C1 segment of cervical spinal cord (tissue), 14 donors: ENCODE measurements around the gene ITPR1.

Experiments
- DNase-seq, 14 donors: peaks; one replicate each; lab custom pipeline; 2025; lab: John Stamatoyannopoulos, UW

Gene ITPR1

DNA sequence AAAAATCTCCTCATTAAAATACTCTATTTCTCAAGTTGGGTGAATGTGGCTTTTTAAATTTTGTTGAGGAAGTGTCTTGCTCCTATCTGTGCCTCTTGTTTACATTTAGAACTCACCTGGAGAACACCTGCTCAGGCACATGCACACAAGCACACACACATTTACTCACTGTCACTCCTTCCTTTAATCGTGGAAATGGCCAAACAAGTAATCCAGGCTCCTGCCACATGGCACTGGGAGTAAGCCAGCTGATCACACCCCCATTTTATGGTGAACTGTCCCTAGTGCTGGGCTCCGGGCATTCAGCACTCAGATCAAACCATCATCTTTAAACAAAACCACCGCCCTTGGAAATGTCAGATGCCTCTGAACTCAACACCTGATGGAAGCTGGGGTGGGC, 281.4 kb downstream of the ITPR1 start:
- no peak for DNase-seq

DNA sequence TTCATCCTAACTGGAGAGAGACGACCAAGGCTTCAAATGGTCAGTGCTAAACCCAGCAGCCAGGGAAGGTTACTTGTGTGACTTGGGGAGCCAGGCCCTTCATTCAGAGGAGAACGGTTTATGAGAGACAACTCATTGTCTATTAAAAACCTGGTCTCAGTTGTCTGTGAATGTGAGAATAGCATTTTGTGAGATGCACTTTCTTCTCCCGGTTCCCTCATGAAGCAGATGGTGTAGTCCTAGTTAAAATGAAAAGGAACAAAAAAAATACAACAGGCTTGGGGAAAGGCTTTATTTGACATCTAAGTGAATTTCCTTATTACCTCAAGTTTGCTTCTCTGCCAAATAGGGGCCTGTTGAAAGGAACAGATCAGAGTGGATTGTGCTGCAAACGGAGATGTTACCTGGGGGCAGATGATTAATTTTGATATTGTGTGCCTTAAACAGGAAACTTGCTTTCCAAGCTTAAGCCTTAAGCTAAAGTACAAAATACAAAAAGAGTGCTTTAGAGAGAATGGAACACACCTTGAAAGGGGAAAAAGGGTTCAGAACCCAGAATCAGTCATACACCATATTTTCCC, 283.3 kb downstream of the ITPR1 start:
- DNase-seq, result no peak

DNA sequence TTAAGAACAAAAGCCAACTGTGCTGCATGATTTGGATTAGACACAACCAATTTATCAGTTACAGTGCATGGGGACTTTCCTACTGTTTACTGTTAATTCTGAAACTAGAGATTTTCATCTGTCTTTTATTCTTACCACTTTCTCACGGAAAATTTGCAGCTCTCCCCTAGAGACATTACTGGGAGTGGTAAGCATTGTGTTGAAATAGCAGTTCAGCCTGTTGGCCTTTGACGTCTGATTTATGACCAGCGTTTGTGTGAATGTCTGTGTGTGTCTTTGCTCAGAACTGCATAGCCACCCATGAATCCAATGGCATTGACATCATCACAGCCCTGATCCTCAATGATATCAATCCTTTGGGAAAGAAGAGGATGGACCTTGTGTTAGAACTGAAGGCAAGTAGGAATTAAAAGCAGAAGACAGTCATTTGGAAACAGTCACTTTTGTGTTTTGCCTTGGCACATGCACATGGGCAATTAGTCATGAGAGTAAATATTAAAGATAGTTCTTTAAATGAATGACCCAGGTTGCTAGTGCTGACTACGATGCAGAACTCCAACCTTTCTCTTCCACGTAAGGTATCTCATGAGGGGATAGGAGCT, 283.9 kb downstream of the ITPR1 start:
- no peak for DNase-seq

GRCh38 chr3:4778119-4778518, 285.0 kb downstream of the ITPR1 start:
- DNase-seq, result no peak

DNA sequence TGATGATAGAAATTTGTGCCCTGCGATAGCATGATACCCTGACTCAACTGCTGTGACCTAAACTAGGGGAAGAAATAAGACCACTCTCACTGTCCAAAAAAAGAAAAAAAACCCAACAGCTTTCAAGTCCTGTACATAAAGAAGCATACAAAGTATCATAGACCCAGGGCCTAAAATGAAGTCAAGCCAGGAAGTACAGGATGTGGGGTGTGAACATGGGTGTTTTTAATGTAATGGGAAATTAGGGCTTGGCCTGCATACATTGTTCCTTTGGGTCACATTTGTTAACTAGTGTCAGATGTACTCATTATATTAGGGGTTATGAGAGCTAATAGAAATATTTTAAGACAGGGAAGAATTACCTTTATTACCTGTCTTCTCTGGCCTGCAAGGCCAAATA, 285.6 kb downstream of the ITPR1 start:
- no peak for DNase-seq

GRCh38 chr3:4780545-4780957, 287.4 kb downstream of the ITPR1 start:
- no peak for DNase-seq

DNA sequence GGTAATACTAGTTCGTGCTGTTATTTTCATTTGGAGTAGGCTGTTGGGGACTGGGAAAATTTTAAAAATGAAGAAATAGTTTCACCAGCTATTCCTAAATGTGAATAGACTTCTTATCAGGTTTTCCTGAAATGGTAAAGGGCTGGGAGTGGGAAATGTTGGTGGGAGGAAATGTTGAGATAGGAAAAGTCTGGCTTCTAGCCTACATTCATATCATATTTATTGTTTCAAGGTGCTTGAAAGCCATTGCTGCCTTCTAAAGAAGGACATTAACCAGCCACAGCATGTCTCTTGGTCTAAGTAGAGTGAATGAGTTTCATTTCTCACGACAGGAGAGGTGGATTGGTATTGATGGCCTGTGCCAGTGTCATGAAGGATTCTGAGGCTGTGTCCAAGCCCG, 288.9 kb downstream of the ITPR1 start:
- DNase-seq, result no peak

DNA sequence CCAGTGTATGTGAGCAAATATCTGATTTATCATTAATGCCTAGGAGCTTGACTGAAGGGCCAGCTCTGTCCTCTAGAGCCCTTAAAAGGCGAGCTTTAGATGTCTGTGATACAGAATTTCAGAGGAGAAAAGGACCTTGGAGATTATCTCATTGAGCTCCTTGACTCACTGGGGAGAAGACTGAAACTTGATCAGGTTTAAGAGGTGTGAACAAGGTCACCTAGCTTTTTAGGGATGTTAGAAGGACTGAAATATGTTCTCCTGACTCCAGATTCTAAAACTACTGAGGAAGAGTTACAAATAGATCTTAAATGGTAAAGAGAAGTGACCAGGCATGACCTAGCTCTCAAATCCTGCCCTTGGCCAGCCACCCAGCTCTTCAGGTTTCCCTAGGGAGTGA, 292.4 kb downstream of the ITPR1 start:
- no peak for DNase-seq

DNA sequence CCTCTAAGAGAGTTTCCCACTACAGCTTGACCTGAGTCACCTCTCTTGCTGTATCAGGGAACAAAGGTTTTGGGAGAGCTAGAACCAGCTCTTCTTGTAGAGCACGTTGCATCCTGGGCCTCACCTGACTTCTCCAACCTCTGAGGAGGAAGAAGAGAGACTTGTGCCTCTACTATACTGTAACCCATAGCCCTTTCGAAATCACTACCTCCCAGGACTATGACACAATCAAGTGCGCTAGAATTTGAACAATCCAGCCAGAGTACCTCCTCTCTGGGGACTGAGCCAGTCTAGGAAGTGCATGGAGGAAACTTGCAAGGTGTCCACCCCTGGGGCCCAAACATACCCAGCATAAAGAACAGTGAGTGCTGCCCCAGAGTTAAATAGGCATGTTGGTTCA, 293.3 kb downstream of the ITPR1 start:
- no peak for DNase-seq

DNA sequence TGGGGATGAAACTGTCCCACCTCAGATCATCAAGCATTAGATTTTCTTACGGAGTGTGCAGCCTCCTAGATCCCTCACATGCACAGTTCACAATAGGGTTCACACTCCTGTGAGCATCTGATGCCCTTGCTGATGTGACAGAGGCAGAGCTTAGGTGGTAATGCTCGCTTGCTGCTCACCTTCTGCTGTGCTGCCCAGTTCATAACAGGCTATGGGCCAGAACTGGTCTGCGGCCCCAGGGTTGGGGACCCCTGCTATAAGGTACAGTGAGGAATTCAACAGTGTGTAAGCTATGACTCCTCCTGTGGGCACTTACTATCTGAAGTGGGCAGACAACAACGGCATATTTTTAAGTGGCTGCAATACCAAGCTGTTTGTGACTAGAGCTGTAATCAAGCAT, 298.2 kb downstream of the ITPR1 start:
- no peak for DNase-seq

GRCh38 chr3:4793311-4793710, 300.2 kb downstream of the ITPR1 start:
- no peak for DNase-seq

GRCh38 chr3:4794331-4794730, 301.2 kb downstream of the ITPR1 start:
- no peak for DNase-seq

GRCh38 chr3:4794798-4795197, 301.6 kb downstream of the ITPR1 start:
- no peak for DNase-seq

DNA sequence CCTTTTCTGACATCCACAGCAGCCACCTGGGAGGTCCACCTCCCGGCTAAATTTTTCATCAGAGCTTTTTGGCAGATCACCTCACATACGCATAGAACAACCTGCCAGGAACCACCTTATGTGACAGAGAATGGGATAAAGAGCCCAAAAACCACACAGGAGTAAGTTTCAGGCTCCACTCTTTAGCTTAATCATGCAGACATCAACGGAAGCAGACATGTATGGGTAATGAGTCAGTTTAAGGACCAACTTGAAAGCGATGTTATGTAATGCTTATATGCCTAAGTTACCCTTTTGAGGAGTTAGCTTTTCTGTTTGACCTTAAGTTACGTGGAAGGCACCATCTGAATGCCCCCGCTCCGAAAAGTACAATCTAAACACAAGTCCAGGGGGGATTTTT, 302.8 kb downstream of the ITPR1 start:
- DNase-seq, result no peak

DNA sequence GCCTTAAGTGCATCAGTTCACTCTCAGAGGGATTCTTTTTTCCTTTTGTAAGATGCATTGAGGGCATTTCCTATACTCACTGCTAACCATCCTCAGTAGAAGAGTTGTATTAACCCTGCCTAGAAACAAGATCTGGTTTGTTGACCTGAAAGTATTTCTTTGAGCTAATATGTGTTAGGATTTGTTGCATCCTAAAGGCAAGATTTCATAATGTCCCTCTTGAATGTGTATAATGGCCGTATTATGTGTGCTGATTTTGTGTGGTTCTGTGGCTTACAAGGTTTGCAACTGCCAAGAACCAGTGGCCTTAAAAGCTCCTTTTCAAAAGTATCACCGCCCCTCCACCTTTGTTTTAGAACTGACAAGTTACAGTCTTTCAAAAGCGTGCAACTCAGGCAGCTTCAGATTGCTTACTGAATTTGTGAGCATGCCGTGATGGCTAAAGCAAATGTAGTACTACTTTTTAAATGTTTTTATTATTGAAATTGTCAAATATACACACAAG, 304.1 kb downstream of the ITPR1 start:
- DNase-seq, result no peak

DNA sequence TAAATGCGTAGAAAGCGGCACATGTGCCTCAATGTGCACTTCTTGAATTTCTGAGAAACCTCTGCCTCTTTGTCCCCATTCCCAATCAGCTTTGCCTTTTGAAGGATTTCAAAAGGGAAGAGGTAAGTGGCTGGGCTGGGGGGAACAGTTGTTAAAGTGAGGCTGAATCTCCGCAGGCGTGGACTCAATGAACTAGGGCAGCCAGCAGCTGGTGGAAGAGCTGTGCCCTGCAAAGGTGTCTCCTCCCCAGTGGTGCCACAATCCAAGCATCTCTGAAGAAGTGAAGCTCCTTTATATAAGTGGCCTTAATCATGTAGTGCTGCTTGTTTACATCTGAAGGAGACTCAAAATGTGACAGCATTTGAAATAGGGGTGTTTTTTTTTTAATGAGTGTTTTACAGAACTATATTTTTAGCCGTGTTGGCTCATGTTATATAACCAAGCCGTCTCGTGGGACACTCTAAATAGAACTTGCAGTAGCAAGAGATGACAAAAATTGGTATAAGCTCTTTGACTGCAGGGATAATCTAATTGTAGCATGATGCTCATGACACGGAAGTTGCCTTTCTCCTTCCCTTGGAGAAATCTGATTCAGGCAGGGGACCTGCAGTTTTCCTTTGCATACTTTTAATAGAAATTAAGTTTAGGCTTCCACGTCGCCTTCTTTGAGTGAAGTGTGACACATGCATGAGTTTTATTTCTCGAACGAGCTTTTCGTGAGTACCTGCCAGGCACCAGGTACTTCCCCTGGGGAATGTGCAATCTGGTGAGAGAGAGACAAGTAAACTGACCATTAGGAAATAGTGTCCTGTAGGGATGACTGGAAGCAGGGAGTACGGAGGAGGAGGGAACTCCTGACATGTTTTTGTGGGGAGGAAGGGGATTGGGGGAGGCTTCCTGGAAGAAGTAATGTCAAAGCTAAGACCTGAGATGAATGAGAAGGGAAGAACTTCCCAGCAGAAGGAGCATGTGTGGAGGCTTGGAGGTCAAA, 306.4 kb downstream of the ITPR1 start:
- no peak for DNase-seq

DNA sequence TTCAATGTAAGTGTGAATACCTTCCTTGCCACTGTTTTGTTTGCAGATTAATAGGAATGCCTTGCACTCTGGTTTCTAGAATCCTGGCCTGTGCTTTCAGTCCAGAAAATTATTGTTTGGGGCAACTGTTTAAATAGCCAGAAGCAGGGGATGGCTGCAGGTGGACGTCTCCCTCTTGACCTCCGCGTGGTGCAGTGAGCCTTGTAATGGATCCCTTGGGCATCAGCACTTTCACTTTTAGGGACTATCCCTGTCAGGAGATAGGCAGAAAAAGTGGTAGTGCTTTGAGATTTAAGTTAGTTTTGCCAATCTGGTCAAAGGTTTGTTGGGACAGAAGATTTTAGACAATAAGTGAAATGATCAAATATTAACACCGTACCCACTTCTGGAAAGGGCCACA, 307.4 kb downstream of the ITPR1 start:
- DNase-seq, result no peak

GRCh38 chr3:4801892-4802291, 308.7 kb downstream of the ITPR1 start:
- no peak for DNase-seq

DNA sequence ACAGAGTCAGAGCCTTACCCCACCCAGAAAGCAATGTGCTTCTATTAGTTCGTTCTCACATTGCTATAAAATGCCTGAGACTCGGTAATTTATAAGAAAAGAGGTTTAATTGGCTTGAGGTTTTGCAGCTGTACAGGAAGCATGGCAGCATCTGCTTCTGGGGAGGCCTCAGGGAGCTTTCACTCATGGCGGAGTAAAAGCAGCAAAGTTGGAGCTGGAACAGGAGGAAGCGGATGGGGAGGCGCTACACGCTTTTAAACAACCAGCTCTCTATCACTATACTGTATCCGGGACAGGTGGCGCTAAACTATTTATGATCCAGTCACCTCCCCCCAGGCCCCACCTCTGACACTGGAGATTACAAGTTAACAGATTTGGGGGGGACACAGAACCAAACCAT, 309.8 kb downstream of the ITPR1 start:
- DNase-seq, result no peak

GRCh38 chr3:4804161-4805058, 311.3 kb downstream of the ITPR1 start:
- no peak for DNase-seq

DNA sequence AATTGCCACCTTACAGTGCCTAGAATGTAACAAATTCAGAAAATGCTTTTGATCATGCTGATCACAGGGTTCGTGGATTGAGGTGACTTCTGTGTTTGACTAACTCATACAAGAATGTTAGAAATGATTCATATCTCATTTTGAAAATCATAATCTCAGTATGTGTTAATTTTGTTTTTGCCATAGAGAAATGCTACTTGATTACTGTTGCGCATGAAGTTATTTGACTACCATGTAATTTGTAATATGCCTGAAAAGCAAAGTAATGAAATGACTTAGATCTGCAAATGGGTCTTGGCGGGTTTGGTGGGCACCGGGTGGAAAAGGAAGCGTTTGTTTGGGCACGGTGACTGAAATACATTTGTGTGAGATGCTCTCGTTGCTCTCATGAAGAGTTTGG, 312.5 kb downstream of the ITPR1 start:
- DNase-seq, result no peak
